GM18507 (cell line): ENCODE measurements around the gene LNX2.

Experiments
- DNase-seq: peaks from one replicate; pipeline ENCODE4 v3.0.0; 2011; ENCODE audit warnings: low read depth; ENCODE audit not compliant: insufficient read length; ENCODE audit errors: extremely low spot score
- FAIRE-seq: peaks from 2 replicates; lab custom pipeline; 2011; peaks lifted over from hg19 to GRCh38; lab: Jason Lieb, UNC

LNX2 gene

DNA sequence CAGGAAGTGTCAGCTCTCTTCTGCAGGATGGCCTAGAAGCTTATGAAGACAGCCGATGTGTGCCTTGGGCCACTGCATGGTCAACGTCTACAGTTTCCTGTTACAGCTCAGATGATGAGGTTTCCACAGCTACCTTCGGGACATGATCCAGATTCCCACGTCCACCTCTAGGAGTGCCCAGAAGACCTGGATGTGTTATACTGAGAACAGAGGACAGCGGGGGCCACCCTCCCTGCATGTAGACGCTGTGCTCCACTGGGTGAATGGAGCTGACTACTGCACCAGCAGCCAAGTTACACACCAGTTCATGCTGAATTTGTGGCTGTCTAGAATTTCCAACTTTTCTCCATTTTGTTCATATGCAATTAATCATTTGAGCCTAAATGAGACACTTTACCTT, 91.4 kb downstream of the LNX2 start:
- DNase-seq: no peak
- no peak for FAIRE-seq

DNA sequence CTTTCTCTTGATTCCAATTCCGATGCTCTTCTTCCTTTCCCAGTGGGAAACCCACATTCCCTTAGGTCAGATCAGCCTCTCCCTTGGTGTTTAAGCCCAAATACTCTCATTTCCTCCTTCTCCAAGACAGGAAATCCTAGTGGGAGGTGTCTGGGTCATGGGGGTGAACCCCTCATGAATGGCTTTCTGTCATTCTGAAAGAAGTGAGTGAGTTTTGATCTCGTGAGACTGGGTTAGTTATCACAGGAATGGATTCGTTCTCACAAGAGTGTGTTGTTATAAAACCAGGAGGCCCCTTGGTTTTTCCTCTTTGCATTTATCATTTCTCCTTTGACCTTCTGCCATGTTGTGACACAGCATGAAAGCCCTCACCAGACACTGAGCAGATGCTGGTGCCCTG, 93.8 kb downstream of the LNX2 start:
- DNase-seq (no peak), FAIRE-seq (no peak)

DNA sequence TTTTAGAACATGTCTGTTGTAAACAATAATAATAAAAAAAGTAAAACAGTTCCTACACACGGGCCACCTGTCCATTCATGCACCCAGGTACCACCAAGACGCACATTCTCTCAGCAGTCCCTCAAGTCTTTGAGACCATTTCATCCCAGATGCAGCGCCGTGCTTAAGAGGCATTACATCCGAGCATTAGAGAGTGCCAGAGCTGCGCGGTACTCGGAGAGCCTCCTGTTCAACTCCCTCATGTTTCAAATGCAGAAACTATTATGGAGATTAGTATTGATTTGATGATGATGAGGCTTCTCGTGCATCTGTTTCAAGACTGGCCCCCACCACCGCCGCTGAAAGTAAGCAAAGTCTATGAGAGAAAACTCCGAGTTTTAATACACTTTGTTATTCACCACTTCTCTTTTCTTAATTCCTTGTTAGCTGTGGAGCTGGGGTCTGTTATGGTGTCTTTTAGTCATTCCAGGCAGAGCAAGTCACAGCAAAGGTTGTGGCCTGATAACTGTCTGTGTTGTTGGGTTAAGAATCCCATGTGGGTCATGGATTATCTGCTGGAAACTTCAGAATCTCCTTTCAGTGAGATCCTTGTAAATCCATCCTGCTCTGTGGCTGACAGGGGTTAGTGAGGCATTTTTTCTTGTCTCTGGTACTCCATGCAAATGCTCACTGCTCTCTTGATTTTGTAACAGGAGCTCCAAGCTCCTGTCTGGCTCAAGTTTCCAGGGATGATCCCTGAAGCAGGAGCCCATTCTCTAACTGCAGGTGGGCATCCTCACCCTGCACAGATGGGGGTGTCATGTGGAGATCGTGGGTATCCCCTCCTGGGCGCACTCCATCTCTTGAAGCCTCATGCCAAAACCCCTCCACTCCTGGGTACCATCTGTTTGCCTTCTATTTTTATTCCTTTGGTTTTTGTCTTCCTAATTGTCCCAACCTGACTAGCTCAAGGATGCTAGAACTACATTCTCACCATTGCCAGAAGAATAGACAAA, 95.1 kb downstream of the LNX2 start:
- DNase-seq (no peak), FAIRE-seq (no peak)

DNA sequence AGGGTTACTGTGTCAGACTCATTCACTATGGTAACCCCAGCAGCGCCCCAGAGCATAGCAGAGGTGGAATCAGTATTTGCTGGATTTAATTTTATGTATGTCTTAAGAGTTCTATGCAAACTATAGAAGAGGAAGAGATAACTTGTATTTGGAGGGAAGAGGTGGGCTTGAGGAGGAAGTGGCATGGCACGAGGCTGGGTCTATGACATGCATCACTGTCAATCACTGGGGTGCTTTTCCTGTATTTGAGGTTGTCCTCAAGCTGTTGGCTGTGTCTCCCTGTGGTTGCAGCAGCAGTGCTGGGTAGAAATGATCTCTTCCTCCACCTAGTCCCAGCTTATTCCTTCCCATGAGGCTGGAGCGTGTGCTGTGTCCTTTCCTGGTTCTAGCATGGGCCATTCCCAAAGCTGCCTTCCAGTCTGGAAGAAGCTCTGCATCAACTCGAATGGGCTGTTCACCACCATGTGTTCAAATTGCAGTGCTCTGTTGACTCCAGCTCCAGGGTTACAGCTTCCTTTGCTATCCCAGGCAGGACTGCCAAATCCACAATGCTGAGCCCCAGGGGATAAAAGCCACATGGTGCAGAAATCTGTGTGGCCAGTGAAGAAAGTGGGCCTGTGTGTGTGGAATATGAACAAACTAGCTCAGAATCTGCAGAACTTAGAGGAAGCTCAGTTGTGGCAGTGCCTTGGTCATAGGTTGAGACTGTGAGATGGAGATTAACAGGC, 96.8 kb downstream of the LNX2 start:
- DNase-seq: no peak
- FAIRE-seq: no peak

DNA sequence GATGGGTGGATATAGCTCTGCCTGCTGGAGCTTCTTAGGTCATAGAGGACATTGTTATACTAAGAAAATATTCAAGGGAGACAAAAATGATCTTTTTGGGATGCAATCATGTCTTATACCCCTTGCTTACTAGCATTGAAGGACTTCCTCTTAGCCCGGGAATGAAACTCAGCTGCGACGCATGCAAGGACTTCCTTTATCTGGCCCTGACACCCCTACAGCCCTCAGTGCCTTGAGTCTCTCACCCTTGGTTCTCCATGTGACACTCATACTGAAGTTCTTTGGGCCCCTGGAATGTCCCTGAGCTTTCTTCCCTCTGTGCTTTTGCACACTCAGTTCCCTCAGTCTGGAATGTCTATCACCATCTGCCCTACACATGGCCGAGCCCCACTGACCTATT, 97.5 kb downstream of the LNX2 start:
- no peak for DNase-seq
- FAIRE-seq: no peak

DNA sequence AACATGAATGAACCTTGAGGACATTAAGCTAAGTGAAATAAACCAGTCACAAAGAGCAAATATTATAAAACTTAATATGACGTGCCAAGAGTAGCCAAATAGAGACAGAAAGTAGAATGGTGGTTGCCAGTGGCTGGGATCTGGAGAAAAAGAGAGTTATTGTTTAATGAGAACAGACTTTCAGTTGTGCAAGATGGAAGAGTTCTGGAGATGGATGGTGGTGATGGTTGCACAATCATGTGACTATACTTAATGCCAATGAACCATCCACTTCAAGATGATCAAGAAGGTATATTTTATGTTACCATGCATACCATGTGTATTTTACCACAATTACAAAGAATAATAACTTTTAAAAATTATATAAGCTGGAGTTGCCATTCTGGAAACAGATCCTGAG, 104.2 kb downstream of the LNX2 start:
- no peak for DNase-seq
- FAIRE-seq: no peak

DNA sequence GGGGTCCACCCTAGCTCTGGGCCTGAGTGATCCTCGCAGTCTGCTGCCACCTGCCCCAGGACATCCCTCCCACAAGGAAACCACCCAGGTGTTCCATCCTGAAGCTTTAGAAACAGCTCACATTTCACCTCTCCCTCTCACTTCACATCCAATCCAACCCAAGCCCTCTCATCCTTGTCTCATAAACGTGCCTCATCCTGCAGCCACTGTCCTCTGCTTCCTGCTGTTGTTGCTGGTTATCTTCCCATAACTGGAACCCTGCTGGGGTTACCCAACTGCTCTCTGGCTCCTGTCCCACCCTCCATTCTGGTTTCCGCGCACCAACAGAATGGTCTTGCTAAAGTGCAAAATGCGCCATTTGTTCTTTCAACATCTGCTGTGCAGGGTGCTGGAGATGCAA, 110.2 kb downstream of the LNX2 start:
- FAIRE-seq: no peak

DNA sequence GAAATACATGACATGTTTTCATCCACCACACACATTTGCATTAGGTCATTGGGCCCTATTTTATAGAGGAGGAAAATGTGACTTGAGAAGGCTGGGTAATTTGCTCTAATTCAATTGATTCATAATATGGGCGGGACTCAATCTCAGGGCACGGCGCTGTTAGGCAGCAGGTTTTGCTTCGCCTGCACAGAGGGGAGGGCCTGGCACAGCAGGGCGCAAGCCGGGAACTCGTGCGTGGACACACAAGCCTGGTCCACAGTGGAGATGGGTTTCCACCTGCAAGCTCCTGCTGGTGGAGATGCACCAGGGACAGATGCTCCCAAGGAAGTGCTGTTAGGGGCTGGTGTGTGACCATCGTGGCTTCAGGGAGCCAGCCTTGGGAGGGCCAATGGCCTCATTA, 111.5 kb downstream of the LNX2 start:
- DNase-seq: no peak
- no peak for FAIRE-seq

More for the DNA sequence above, 110.2 kb downstream of the LNX2 start:
- no peak for DNase-seq

DNA sequence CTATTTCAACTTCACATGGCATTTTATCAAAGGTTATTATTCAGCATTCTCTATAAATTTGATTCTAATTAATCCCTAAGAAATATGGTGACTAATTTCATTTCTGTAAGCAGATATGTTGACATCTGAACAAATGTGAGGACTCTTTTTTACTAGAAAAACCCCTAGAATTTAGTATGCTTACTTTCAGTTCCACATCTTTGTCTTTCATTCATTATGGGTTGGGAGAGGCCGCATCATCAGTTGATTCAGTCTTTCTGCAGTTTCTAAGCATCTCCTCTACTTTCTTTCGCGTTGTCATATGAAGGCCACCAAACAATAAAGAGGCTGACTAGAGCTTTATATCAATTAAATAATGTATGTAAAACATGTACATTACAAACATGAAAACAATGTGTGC, 114.5 kb downstream of the LNX2 start:
- no peak for DNase-seq
- peak; percentile 52 for FAIRE-seq

DNA sequence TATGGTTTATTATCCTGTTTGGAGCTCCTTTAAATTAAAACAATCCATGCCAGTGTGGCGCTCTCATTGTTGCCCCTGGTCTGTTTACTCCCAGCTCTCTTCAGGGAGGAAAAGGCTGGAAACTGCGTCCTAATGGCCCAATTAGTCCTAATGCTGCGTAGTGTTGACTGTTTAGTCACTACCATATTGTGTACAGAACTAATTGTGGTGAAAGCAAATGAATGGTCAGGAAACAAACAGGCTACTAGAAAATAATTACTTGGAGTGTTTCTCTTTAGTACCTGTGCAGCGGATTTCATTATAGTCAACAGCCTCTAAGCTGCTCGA, 115.5 kb downstream of the LNX2 start:
- no peak for FAIRE-seq
- no peak for DNase-seq

DNA sequence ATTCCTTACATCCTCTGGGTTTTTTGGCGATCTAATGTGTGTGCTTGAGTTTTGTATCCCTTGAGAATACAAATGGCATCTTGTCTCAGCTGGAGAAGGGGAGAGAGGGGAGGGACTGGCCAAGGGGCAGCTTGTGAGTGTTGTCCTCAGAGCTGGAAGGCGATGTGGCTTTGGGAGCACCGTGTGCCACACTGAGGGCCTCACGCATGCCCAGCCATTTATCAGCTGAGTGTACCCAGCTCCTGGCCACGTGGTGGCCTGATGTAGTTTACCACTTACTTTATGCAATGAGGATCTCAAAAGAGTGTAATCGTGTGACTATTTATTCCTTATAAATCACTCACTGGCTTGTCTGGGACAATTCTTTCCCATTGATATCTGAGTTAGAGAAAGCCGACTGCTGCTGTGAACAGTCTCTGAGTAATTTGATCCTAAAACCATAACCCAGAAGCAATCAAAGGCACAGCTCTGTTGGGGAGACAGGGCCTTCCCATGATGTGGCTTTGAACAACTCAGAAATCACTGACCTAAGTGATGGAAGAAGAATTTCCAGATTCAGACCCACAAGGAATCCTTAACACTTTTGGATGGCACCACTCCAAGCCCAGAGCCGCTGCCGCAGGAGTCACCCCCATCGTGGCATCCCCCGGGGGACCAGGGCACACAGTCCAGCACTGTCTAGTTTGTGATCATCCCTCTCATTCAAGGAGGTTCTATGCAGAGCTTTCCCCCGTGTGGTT, 116.0 kb downstream of the LNX2 start:
- DNase-seq (no peak), FAIRE-seq (no peak)

DNA sequence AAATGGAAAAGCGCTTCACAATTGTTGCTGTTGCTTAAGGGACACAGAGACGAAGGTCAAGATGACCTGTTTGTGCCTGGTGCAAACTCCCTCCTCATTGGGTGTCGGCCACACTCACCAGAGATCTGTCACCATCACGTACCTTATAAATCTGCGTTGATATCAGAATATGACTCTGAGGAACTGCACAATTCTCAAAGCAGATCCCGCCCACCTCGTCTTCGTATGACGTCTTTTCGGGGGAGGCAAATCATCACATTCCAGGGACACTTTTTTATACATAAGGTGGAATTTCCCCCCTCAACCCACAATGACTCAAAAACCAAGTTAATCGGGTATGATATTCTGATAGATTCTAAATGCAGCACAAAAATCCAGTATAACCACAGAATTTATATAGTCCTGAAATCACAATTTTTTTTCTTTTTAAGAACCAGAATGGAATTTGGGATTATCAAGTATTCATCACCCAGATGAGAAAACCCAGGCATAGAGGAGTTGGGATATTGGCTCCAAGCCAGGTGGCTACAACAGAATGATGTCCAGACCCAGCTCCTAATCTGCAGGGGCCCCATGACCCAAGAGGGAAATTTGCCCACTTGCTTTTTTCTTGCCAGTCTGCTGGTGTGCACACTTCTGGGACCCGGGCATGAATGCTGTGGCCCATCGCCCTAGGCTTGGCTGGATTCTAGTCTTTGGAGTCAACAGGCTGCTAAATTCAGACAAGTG, 119.4 kb downstream of the LNX2 start:
- DNase-seq: no peak

DNA sequence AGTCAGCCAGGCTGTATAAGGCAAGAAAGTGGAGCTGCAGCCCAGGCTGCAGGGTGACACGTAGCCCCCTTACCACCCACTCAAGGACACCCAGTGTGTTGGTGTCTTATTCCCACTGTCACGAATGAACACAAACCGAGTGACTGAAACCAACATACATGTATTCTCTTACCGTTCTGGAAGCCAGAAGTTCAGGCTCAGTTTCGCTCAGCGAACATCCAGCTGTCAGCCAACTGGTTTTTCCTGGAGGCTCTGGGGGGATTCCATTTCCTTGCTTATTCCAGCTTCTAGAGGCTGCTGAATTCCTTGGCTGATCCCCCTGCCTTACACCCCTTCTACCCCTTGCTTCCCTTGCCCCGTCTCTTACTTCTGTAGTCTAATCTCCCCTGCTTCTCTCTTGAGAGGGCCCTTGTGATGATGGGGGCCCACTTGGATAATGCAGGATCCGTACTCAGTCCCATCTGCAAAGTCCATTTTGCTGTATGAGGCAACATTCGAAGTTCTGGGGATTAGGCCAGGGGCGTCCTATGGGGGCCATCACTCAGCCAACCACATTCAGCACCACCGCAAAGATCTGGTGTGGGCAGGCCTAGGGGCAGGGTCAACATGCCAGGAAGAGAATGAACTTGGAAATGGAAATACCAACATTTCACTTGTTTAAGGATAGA, 122.6 kb downstream of the LNX2 start:
- DNase-seq (no peak), FAIRE-seq (no peak)

More for the DNA sequence above, 119.4 kb downstream of the LNX2 start:
- no peak for FAIRE-seq

DNA sequence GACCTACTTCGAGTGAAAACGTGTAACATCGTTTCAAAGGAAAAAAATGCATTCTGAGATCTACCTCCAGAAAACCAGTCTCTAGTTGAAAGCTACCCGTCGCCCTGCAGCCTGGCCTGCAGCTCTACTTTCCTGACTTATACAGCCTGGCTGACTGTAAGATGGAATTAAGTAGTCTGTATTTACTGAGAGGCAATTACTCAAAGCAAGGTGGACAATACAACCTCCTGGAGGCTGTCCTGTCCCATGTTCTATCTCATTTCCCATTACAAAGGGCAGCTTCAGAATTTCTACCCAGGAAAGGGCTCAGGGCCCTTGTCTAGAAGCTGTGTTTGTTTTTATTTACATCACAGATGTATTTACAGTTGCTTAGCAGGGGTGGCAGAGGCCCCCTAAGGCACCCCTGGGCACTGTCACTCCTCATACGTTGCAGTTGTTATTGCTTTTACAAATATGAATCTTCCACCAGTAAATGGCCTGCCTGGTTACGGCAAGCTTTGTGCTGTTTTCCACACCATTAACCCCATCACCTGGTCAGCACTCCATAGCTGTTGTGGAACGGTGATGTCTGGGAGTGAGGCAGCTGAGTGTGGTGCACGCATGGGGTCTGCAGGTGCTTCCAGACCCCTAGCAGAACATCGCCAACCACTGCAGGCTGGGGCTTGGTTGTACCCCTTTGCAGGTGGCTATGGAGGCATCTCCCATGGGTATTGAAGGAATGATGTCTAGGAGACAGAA, 123.6 kb downstream of the LNX2 start:
- FAIRE-seq (no peak), DNase-seq (no peak)

DNA sequence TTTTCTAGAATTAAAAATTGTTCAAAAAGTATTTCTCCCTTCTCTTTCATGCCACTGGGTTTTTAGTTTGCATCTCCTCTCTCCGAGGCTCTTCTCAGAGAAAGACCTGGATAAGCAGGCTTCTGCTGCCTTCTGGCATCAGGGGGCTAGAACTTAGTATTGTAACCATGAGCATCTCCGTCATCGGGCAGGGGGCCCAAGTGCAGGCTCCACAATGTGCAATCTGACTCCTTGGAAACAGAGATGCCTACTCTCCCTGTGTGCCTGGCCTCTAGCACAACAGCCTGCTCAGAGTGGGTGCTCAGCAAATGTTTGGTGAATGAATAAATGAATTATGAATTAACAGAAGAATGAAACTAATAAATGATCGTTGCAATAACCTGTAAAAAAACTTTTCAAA, 124.3 kb downstream of the LNX2 start:
- DNase-seq (no peak), FAIRE-seq (no peak)
